GM19025 (cell line): Measurements from ENCODE around the gene DPP6.
"Not testable (repeated sequence)": the region's sequence is repeated elsewhere in the genome, so short reads cannot be mapped to it uniquely, and the experiment has no call there.

ENCODE experiments used
- ATAC-seq: cut with Tn5 transposase; IDR thresholded peaks from one replicate; pipeline ENCODE4 v1.9.1; 2021; ENCODE audit warnings: mild to moderate bottlenecking, low read depth, moderate library complexity; ENCODE audit not compliant: unreplicated experiment

DPP6 gene

GRCh38 chr7:154644366-154644765, 592.2 kb downstream of the DPP6 start:
- ATAC-seq = no peak

GRCh38 chr7:154646126-154647013, 594.2 kb downstream of the DPP6 start:
- ATAC-seq = no peak

GRCh38 chr7:154647625-154648024, 595.4 kb downstream of the DPP6 start:
- ATAC-seq = no peak

- ATAC-seq = no peak
Measured at GRCh38 chr7:154649015-154649414, 596.8 kb downstream of the DPP6 start.

- ATAC-seq = no peak
Measured at GRCh38 chr7:154649434-154649833, 597.2 kb downstream of the DPP6 start.

GRCh38 chr7:154650275-154650674, 598.1 kb downstream of the DPP6 start:
- ATAC-seq = no peak

- no peak for ATAC-seq
Measured at GRCh38 chr7:154651501-154651900, 599.3 kb downstream of the DPP6 start.

- no peak for ATAC-seq
Measured at GRCh38 chr7:154652564-154652963, 600.4 kb downstream of the DPP6 start.

- no peak for ATAC-seq
Measured at GRCh38 chr7:154653281-154653680, 601.1 kb downstream of the DPP6 start.

GRCh38 chr7:154656618-154657017, 604.4 kb downstream of the DPP6 start:
- no peak for ATAC-seq

GRCh38 chr7:154666768-154667167, 614.6 kb downstream of the DPP6 start:
- ATAC-seq = no peak

GRCh38 chr7:154672659-154673415, 620.6 kb downstream of the DPP6 start:
- ATAC-seq = no peak

GRCh38 chr7:154674191-154674590, 622.0 kb downstream of the DPP6 start:
- no peak for ATAC-seq

GRCh38 chr7:154675560-154675959, 623.4 kb downstream of the DPP6 start:
- ATAC-seq = no peak

- ATAC-seq = not testable (repeated sequence)
Measured at GRCh38 chr7:154676033-154676421, 623.8 kb downstream of the DPP6 start.

GRCh38 chr7:154676422-154677073, 624.4 kb downstream of the DPP6 start:
- no peak for ATAC-seq

- ATAC-seq = no peak
Measured at GRCh38 chr7:154677454-154677853, 625.3 kb downstream of the DPP6 start.

GRCh38 chr7:154678001-154678550, 625.9 kb downstream of the DPP6 start:
- not testable (repeated sequence) for ATAC-seq

GRCh38 chr7:154679379-154680053, 627.3 kb downstream of the DPP6 start:
- ATAC-seq = no peak
